Right atrium auricular region (tissue), 2 donors: ENCODE results near the gene OR51I1. TPM values are rescaled to one million over a fixed set of nuclear protein-coding genes. Genes with fewer than 3 reads are reported as not detected.

ENCODE experiments used
- DNase-seq: peaks from one replicate; pipeline ENCODE4 v3.0.0-alpha.2; 2019; ENCODE audit warnings: low spot score
- H3K27ac ChIP-seq, 2 donors: fragments of 200-600 bp; sonication (generic); 1 replicate in 1 of 2; 2 replicates in 1 of 2; pipeline ENCODE4 v1.5.1; 2016 to 2019
- H3K27me3 ChIP-seq, 2 donors: fragments of 200-600 bp; sonication (generic); one replicate each; pipeline versions ENCODE4 v1.5.1 to v1.6.0; 2017 to 2019
- H3K36me3 ChIP-seq: fragments of 200-600 bp; sonication (generic); one replicate; pipeline ENCODE4 v1.5.1; 2016
- H3K4me1 ChIP-seq, 2 donors: fragments of 200-600 bp; sonication (generic); one replicate each; pipeline versions ENCODE4 v1.5.1 to v1.6.0; 2017 to 2019
- H3K4me3 ChIP-seq, 2 donors: fragments of 200-600 bp; sonication (generic); 1 replicate in 1 of 2; 2 replicates in 1 of 2; pipeline ENCODE4 v1.5.1; 2017 to 2019; ENCODE audit warnings: mild to moderate bottlenecking in 1 of 2, moderate library complexity in 1 of 2
- H3K9me3 ChIP-seq, 2 donors: fragments of 200-600 bp; sonication (generic); one replicate each; pipeline ENCODE4 v1.5.1; 2019
- CTCF ChIP-seq, 2 donors: fragments of 200-600 bp; sonication (generic); IDR thresholded peaks; one replicate each; pipeline ENCODE4 v1.5.1; 2019; ENCODE audit warnings: antibody characterized with exemption in 2 of 2
- total RNA-seq, 2 donors: library from RNA; depleted of rRNA; stranded (reverse); fragments of >200 nt; gene quantifications; one replicate each; pipeline ENCODE4 v1.1.0, GENCODE V29; 2016

Gene OR51I1
- total RNA-seq, result not detected

GRCh38 chr11:5441414-5441813 lies at the start of gene OR51I1:
OR51I1 (minus strand) TSS chr11:5441514; CDS start chr11:5441514, 0 bp downstream.
- no peak for DNase-seq
- H3K27me3 ChIP-seq, result no peaks in the 10 kb centered on the region
- H3K9me3 ChIP-seq, result no peaks in the 10 kb centered on the region
- no peak for TF ChIP-seq CTCF (IDR thresholded peaks at IDR 0.05)
- H3K4me3 ChIP-seq, result no peak within 1 kb of the TSS
- H3K27ac ChIP-seq, result no peak within 1 kb of the TSS
- H3K36me3 ChIP-seq, result no peaks in the 10 kb centered on the region
- no peaks in the 10 kb centered on the region for H3K4me1 ChIP-seq

- TF ChIP-seq CTCF (IDR thresholded peaks at IDR 0.05), result no peak
- DNase-seq, result no peak
- Histone ChIP-seq H3K36me3 (no peaks in the 10 kb centered on the region), H3K27ac (no peak overlapping the region), H3K4me1 (no peaks in the 10 kb centered on the region), H3K27me3 (no peaks in the 10 kb centered on the region), H3K4me3 (no peak overlapping the region), H3K9me3 (no peaks in the 10 kb centered on the region)
These were observed 48.5 kb upstream of the OR51I1 start for GRCh38 chr11:5489576-5490357.

GRCh38 chr11:5488798-5489399 lies 47.6 kb upstream of the OR51I1 start:
- no peak for DNase-seq
- H3K27ac ChIP-seq, result no peak overlapping the region
- H3K27me3 ChIP-seq, result no peaks in the 10 kb centered on the region
- no peak for TF ChIP-seq CTCF (IDR thresholded peaks at IDR 0.05)
- no peak overlapping the region for H3K4me3 ChIP-seq
- H3K4me1 ChIP-seq, result no peaks in the 10 kb centered on the region
- H3K36me3 ChIP-seq, result no peaks in the 10 kb centered on the region
- no peaks in the 10 kb centered on the region for H3K9me3 ChIP-seq

- Histone ChIP-seq H3K9me3 (no peaks in the 10 kb centered on the region), H3K36me3 (no peaks in the 10 kb centered on the region), H3K27ac (no peak within 1 kb of the TSS), H3K27me3 (no peaks in the 10 kb centered on the region), H3K4me3 (no peak within 1 kb of the TSS), H3K4me1 (no peaks in the 10 kb centered on the region)
- no peak for TF ChIP-seq CTCF (IDR thresholded peaks at IDR 0.05)
- DNase-seq, result no peak
These were observed 47.1 kb upstream of the OR51I1 start, which contains the start of gene OR52D1 for GRCh38 chr11:5488385-5488784. OR52D1 (plus strand) TSS chr11:5488685; CDS start chr11:5488707, 22 bp downstream.

- Histone ChIP-seq H3K27ac (no peak overlapping the region), H3K4me3 (no peak overlapping the region), H3K27me3 (no peaks in the 10 kb centered on the region), H3K36me3 (no peaks in the 10 kb centered on the region), H3K4me1 (no peaks in the 10 kb centered on the region), H3K9me3 (no peaks in the 10 kb centered on the region)
- no peak for TF ChIP-seq CTCF (IDR thresholded peaks at IDR 0.05)
- DNase-seq, result no peak
These were observed 45.1 kb upstream of the OR51I1 start for GRCh38 chr11:5486421-5486820.
